Endothelial cell of umbilical vein (primary cell): Measurements from ENCODE around the gene FGF19. TPM values are rescaled to one million over a fixed set of nuclear protein-coding genes. Genes with fewer than 3 reads are reported as not detected.

Experiments used
- BruUV-seq: library from RNA; stranded (reverse); fragments of 400-500 nt; replicated peaks from 2 replicates; lab custom pipeline; 2021; lab: Mats Ljungman, UMichigan
- CTCF ChIA-PET: fragments of 300-600, 350-600 bp; sonication (Branson Sonifier 250); formaldehyde crosslinking; loops from one replicate; lab custom pipeline; 2021; ENCODE audit warnings: antibody characterized with exemption, inconsistent platforms; lab: Charles Lee
- POLR2A ChIA-PET: fragments of 300-600, 350-600 bp; sonication (Branson Sonifier 250); formaldehyde crosslinking; loops from one replicate; lab custom pipeline; 2021; ENCODE audit warnings: antibody characterized with exemption, inconsistent platforms; lab: Charles Lee
- DNase-seq: peaks from one replicate; pipeline ENCODE4 v3.0.0-alpha.2; 2011; ENCODE audit warnings: low read depth, low spot score
- FAIRE-seq: peaks from 2 replicates; lab custom pipeline; 2011; peaks lifted over from hg19 to GRCh38; lab: Jason Lieb, UNC
- H2AFZ ChIP-seq: 2 replicates; pipeline ENCODE4 v1.6.0; 2012; ENCODE audit warnings: low read depth, low read length, control low read depth, inconsistent platforms
- H3K27ac ChIP-seq: 2 replicates; pipeline ENCODE4 v1.5.1; 2011; ENCODE audit warnings: low read depth, mild to moderate bottlenecking, control low read depth, low read length, moderate library complexity; ENCODE audit not compliant: insufficient read depth
- H3K27me3 ChIP-seq, 2 experiments: 2 replicates each; pipeline versions ENCODE4 v1.6.0 to v1.6.1; 2011; ENCODE audit warnings: low read length in 2 of 2, mixed read lengths in 1 of 2; ENCODE audit not compliant: control insufficient read depth in 2 of 2, insufficient read depth in 2 of 2
- H3K36me3 ChIP-seq, 2 experiments: 2 replicates in 1 of 2; 3 replicates in 1 of 2; pipeline ENCODE4 v1.5.1; 2011; ENCODE audit warnings: low read length in 2 of 2, mild to moderate bottlenecking in 1 of 2, moderate library complexity in 1 of 2; ENCODE audit not compliant: control insufficient read depth in 2 of 2, insufficient read depth in 2 of 2; ENCODE audit errors: extremely low read depth in 1 of 2
- H3K4me1 ChIP-seq: 3 replicates; pipeline ENCODE4 v1.5.1; 2011; ENCODE audit warnings: mild to moderate bottlenecking, low read length; ENCODE audit not compliant: control insufficient read depth, insufficient read depth; ENCODE audit errors: extremely low read depth
- H3K4me2 ChIP-seq: 2 replicates; pipeline ENCODE4 v1.6.1; 2011; ENCODE audit warnings: low read length, control low read depth, mixed read lengths; ENCODE audit not compliant: insufficient read depth
- H3K4me3 ChIP-seq, 3 experiments: fragments of 200-600 bp in 1 of 3; sonication (generic), shearing (Covaris generic) in 1 of 3; replicated peaks in 1 of 3; 2 replicates each; pipeline ENCODE4 v1.5.1; 2011 to 2016; ENCODE audit warnings: control low read depth in 3 of 3, low read length in 3 of 3, mild to moderate bottlenecking in 2 of 3, inconsistent platforms in 1 of 3, low read depth in 1 of 3, moderate library complexity in 1 of 3; ENCODE audit not compliant: insufficient read depth in 1 of 3
- H3K79me2 ChIP-seq: 2 replicates; pipeline ENCODE4 v1.6.0; 2012; ENCODE audit warnings: low read length, inconsistent platforms; ENCODE audit not compliant: control insufficient read depth, insufficient read depth
- H3K9ac ChIP-seq: replicated peaks from 2 replicates; pipeline ENCODE3; 2011; ENCODE audit warnings: low read length, control low read depth; ENCODE audit not compliant: insufficient read depth; ENCODE audit errors: extremely low read depth
- H3K9me1 ChIP-seq: replicated peaks from 3 replicates; pipeline ENCODE4 v1.6.0; 2011; ENCODE audit warnings: mild to moderate bottlenecking, low read length; ENCODE audit not compliant: control insufficient read depth, insufficient read depth; ENCODE audit errors: extremely low read depth
- H3K9me3 ChIP-seq: replicated peaks from 2 replicates; pipeline ENCODE4 v1.5.1; 2012; ENCODE audit warnings: low read length, inconsistent platforms; ENCODE audit not compliant: control insufficient read depth, insufficient read depth
- H4K20me1 ChIP-seq: replicated peaks from 2 replicates; pipeline ENCODE3; 2011; ENCODE audit warnings: mild to moderate bottlenecking, low read length; ENCODE audit not compliant: control insufficient read depth, insufficient read depth; ENCODE audit errors: extremely low read depth
- FOS ChIP-seq: IDR thresholded peaks from 2 replicates; pipeline ENCODE4 v1.6.1; 2011; ENCODE audit warnings: mild to moderate bottlenecking, low read length, moderate library complexity, borderline replicate concordance; ENCODE audit not compliant: insufficient read depth
- GATA2 ChIP-seq: IDR thresholded peaks from 2 replicates; pipeline ENCODE4 v1.7.0; 2011; ENCODE audit warnings: low read depth, mild to moderate bottlenecking, moderate library complexity, mixed read lengths, low read length; ENCODE audit not compliant: insufficient read length, insufficient read depth
- JUN ChIP-seq: IDR thresholded peaks from 2 replicates; pipeline ENCODE4 v1.6.1; 2011; ENCODE audit warnings: borderline replicate concordance, low read depth; ENCODE audit not compliant: insufficient read length, insufficient read depth
- MYC ChIP-seq: IDR thresholded peaks from one replicate; pipeline ENCODE4 v1.6.1; 2011; ENCODE audit warnings: mild to moderate bottlenecking, low read depth, low read length
- POLR2A ChIP-seq: IDR thresholded peaks from 2 replicates; pipeline ENCODE4 v1.6.1; 2012; ENCODE audit warnings: low read depth, mild to moderate bottlenecking, control low read depth, low read length
- POLR2AphosphoS5 ChIP-seq: IDR thresholded peaks from 2 replicates; pipeline ENCODE4 v1.6.1; 2012; ENCODE audit warnings: low read depth, mild to moderate bottlenecking, control low read depth, low read length, moderate library complexity; ENCODE audit not compliant: insufficient read depth
- dilution Hi-C: fragments of 300-500 bp; cut with MboI; formaldehyde crosslinking; loops from one replicate; pipeline ENCODE4 v1.15.0; 2019; ENCODE audit warnings: low sequenced_read_pairs; ENCODE audit not compliant: extremely low pct_ligation_motif_present
- intact Hi-C: fragments of 100-400 bp; cut with micrococcal nuclease; formaldehyde crosslinking; loops from one replicate; pipeline ENCODE4 v1.10.0; 2022
- polyA plus RNA-seq, 4 experiments: library from polyadenylated mRNA; depleted of rRNA in 3 of 4; stranded (reverse) in 3 of 4; unstranded in 1 of 4; fragments of >200 nt; gene quantifications; 2 replicates each; pipeline versions ENCODE4 v1.2.1 to v1.2.3, GENCODE V29; 2011 to 2012; ENCODE audit warnings: missing spikeins in 1 of 4
- total RNA-seq: library from RNA; stranded (reverse); gene quantifications from 2 replicates; pipeline ENCODE4 v1.2.3, GENCODE V29; 2021
- TF ChIP-seq, protein P1 (sequence below), 2 donors: IDR thresholded peaks; 1 replicate in 1 of 2; 2 replicates in 1 of 2; pipeline ENCODE4 v1.5.1; 2011; ENCODE audit warnings: low read length in 2 of 2, mild to moderate bottlenecking in 2 of 2, moderate library complexity in 2 of 2, control low read depth in 1 of 2, inconsistent platforms in 1 of 2, low read depth in 1 of 2; ENCODE audit not compliant: insufficient read depth in 1 of 2; ENCODE audit errors: extremely low read depth in 1 of 2

Gene FGF19
- total and polyA plus RNA-seq, 2 donors (not counting 3 experiments of a cell fraction or from before 2014, with no cell fraction given): 0.03 TPM; not detected in 1

DNA sequence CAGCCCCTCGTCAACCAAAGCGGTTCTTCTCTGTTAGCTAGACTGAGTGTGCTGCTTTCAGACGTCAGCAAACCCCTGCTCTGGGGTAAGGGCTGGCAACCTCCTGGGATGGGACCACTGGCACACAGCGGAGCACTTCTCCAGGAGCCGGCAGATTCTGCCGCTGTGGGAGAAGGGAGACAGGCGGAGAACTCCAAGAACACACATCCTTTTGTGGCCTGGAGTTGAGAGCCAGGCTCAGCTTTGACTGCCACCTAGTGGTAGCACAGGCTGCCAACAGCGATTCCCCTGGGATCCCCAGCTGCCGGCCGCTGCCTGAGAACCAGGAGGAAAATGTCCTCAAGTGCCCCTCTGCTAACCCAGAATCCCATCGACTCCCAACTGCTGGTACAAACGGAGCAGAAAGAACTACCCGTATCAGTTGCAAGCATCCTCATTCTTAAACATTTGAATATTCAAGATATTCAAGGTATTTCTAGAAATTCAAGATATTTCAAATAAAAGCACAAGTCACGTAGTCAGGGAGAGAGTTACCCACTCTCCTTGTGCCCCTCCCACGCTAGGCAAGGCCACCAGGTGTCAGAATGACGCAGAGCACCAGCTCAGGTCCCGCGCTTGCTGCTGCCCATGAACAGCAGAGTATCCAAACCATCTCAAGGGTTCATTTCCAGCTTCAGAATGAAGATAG, 33.5 kb downstream of the FGF19 start:
- Histone ChIP-seq H3K9me3 (no peaks in the 10 kb centered on the region), H3K4me2 (no peak overlapping the region), H3K9me1 (no peaks in the 10 kb centered on the region), H3K79me2 (peaks cover 26% of the 10 kb centered on the region), H3K9ac (no peak overlapping the region), H3K27me3 (no peaks in the 10 kb centered on the region), H2AFZ (no peak overlapping the region), H4K20me1 (no peaks in the 10 kb centered on the region), H3K36me3 (peaks cover 6 to 14% of the 10 kb centered on the region in 2 experiments), H3K4me3 (no peak overlapping the region), H3K27ac (no peak overlapping the region), H3K4me1 (peaks cover 9% of the 10 kb centered on the region)
- dilution Hi-C loops: loop anchor here (25.0 kb wide), 1 partner anchor 558 kb away; no protein-coding TSS in a partner anchor
- intact Hi-C loops: loop anchor here (1.0 to 2.0 kb wide), 4 partner anchors 28 to 569 kb away; no protein-coding TSS in a partner anchor
- CTCF ChIA-PET: interaction anchor here (0.7 to 5.9 kb wide), 30 partner anchors 9 to 670 kb away, joined by 3 to 137 read pairs (median 4); partner anchors contain the start of genes MYEOV and TPCN2
- peak; percentile 83 for DNase-seq
- POLR2A ChIA-PET: no interaction called here
- FAIRE-seq: peak; percentile 83
- BruUV-seq: no TSS peak
- TF ChIP-seq MYC: no peak
- TF ChIP-seq GATA2: no peak
- no peak for TF ChIP-seq FOS
- TF ChIP-seq POLR2A: peak; percentile 45
- TF ChIP-seq, protein P1, sequence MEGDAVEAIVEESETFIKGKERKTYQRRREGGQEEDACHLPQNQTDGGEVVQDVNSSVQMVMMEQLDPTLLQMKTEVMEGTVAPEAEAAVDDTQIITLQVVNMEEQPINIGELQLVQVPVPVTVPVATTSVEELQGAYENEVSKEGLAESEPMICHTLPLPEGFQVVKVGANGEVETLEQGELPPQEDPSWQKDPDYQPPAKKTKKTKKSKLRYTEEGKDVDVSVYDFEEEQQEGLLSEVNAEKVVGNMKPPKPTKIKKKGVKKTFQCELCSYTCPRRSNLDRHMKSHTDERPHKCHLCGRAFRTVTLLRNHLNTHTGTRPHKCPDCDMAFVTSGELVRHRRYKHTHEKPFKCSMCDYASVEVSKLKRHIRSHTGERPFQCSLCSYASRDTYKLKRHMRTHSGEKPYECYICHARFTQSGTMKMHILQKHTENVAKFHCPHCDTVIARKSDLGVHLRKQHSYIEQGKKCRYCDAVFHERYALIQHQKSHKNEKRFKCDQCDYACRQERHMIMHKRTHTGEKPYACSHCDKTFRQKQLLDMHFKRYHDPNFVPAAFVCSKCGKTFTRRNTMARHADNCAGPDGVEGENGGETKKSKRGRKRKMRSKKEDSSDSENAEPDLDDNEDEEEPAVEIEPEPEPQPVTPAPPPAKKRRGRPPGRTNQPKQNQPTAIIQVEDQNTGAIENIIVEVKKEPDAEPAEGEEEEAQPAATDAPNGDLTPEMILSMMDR (IDR thresholded peaks at IDR 0.05; ENCODE audit: extremely low read depth in 1 of 2, insufficient read depth in 1 of 2, low read depth in 1 of 2, low read length in 2 of 2): peak; percentile 94 to 97
- TF ChIP-seq JUN: no peak
- peak; percentile 42 for TF ChIP-seq POLR2AphosphoS5
